Subcutaneous adipose tissue (tissue), 4 donors: Measurements from ENCODE around the gene TNFSF13. TPM values are rescaled to one million over a fixed set of nuclear protein-coding genes. Genes with fewer than 3 reads are reported as not detected.

ENCODE experiments used
- CTCF ChIP-seq: fragments of 450-650 bp; IDR thresholded peaks from one replicate; pipeline ENCODE4 v1.5.1; 2016; ENCODE audit warnings: low read depth, mild to moderate bottlenecking, control low read depth, antibody characterized with exemption, moderate library complexity
- total RNA-seq, 4 donors: library from RNA; depleted of rRNA; stranded (reverse); fragments of >200 nt; gene quantifications; one replicate each; pipeline ENCODE4 v1.1.0, GENCODE V29; 2016

TNFSF13 gene
- total RNA-seq, 4 donors from 2014 or later, result 22.8 to 69.5 (median 53.1) TPM

- no peak for TF ChIP-seq CTCF
These were observed 19.5 kb upstream of the TNFSF13 start for GRCh38 chr17:7538891-7539545.

GRCh38 chr17:7541074-7541621, 17.4 kb upstream of the TNFSF13 start:
- TF ChIP-seq CTCF, result no peak

- TF ChIP-seq CTCF, result no peak
These were observed 13.6 kb upstream of the TNFSF13 start for GRCh38 chr17:7544911-7545310.

- TF ChIP-seq CTCF, result no peak
These were observed 9.8 kb upstream of the TNFSF13 start, which contains the start of gene TNFSF12 for GRCh38 chr17:7548585-7549400. TSS of gene TNFSF12 (plus strand) at chr17:7549058. CDS start at chr17:7549154, 96 bp downstream.

- TF ChIP-seq CTCF, result no peak
These were observed 9.0 kb upstream of the TNFSF13 start for GRCh38 chr17:7549401-7550055.

GRCh38 chr17:7550344-7550743, 8.2 kb upstream of the TNFSF13 start:
- no peak for TF ChIP-seq CTCF

- TF ChIP-seq CTCF, result no peak
These were observed 7.2 kb upstream of the TNFSF13 start for GRCh38 chr17:7551396-7551795.
